ENCODE data around the gene TOX2. TPM values are rescaled to one million over a fixed set of nuclear protein-coding genes. Genes with fewer than 3 reads are reported as not detected.

Gene TOX2
- total RNA-seq, 1 experiment from 2014 or later: 25.4 TPM

- no peak for DNase-seq (ENCODE audit: low read depth)
Measured at GRCh38 chr20:44032583-44033331, 118.1 kb downstream of the TOX2 start.

DNA sequence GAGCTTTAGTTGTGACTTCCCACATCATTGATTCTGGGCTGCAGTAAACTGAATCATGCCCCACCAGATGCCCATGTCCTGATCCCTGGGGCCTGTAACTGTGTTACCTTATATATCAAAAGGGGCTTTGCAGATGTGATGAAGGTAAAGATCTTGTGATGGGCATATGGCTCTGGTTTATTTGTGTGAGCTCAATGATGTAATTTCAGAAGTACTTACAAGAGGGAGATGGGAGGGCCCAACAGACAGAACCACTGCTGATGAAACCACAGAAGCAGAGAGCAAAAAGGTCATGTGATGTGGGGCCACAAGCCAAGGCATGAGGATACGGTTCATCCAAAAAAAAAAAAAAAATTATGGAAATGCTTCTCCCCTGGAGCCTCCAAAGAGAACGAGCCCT is 118.7 kb downstream of the TOX2 start:
- peak; percentile 59 for DNase-seq (ENCODE audit: low read depth)

- no peak for DNase-seq (ENCODE audit: low read depth)
Measured at GRCh38 chr20:44033873-44034272, 119.2 kb downstream of the TOX2 start.

- DNase-seq (ENCODE audit: low read depth): no peak
Measured at GRCh38 chr20:44034451-44034850, 119.8 kb downstream of the TOX2 start.

DNA sequence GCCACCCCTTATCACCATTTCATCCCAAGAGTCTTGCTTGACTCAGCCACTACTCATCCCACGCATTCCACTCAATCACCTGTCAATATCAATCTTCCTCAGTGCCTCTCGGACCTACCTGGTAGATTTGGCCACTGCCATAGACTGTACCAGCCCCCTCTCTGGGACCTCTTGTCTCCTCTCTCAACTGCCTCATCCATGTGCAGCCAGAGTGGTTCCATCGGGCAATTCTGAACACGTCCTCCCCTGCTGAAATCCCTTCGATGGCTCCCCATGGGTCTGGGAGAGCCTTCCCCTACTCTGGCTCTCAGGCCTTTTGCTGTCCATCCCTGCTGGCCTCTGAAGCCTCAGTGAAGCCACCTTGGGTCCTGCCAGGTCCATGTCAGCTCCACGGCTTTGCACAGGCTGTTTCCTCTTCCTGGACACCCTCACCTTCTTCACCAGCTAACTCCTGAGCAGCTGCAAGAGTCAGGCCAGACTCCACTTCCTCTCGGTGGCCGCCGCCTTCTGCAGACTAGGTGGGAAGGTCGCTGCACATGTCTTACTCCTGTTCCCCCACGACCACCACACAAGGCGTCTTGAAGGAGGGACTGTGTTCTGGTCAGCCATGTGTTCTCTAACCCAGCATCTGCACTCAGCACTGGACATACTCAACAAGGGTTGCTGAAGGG is 120.4 kb downstream of the TOX2 start:
- no peak for DNase-seq (ENCODE audit: low read depth)

DNA sequence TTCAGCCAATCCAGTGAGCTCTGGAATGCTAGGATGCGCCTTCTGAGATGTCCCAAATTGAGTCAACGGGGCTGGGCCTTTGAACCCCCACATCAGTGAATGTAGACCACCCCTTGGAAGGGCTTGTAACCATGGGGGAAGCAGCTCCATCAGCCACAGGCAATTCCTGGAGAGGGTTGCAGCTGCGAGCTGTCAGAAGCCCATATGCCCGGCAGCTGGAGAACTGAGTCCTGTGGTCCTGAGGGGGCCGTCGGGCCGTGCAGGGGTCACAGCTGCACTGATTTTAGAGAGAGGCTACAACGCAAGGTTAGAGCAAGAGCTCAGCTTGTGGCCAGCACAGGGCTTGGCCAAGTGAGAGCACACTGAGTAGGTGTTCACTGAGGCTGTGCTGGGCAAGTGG is 121.3 kb downstream of the TOX2 start:
- DNase-seq (ENCODE audit: low read depth): no peak

- DNase-seq (ENCODE audit: low read depth): no peak
Measured at GRCh38 chr20:44036441-44036840, 121.8 kb downstream of the TOX2 start.

- no peak for DNase-seq (ENCODE audit: low read depth)
Measured at GRCh38 chr20:44038681-44039123, 124.0 kb downstream of the TOX2 start.

- no peak for DNase-seq (ENCODE audit: low read depth)
Measured at GRCh38 chr20:44039147-44039546, 124.5 kb downstream of the TOX2 start.

DNA sequence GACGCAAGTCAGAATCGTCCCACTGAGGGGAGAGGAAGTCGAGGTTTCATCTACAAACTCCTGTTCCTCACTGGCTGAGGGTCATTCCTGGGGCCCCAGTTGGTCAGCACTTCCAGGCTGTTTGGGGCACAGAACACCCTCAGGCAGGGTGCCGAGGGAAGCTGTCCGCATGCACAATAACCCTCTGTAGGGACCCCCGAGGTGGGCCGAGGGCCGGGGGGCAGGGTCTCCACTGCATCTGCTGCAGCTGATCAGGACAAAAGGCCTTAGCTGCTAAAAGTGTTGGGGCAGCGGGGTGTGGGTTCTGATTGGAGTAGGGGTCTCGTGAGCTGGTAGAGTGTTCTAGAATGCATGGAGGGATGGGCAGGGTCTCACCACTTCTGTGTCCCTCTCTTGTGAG is 125.1 kb downstream of the TOX2 start:
- no peak for DNase-seq (ENCODE audit: low read depth)

DNA sequence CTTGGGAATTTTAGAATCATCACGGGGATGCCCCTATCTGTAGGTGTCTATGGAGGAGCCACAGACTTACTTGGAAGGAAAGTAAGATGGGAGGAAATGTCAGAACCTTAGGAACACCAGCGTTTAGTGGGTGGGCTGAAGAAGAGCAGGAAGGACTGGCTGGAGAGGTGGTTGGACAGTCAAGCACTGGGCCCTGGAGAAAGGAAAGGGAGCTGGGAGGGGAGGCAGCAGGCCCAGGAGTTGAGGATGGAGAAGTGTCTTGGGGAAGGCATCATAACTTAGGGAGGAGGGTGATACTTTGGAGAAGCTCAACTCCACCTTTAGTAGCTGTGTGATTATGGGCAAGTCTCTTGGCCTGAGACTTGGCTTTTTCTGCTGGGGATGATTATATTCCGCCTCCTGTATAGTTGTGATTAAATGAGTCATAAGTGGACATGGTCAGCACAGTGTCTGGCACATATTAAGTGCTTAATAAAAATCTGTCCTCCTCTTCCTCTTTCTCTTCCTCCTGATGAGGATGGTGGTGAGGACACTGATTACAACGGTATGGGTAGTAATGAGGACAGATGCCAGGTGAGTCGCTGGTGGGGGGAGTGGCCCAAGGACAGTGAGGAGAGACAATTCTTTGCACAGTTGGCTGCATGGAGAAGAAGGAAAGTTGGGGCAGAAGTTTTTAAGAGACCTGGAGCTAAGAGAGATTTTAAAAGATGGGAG is 125.7 kb downstream of the TOX2 start:
- DNase-seq (ENCODE audit: low read depth): no peak

DNA sequence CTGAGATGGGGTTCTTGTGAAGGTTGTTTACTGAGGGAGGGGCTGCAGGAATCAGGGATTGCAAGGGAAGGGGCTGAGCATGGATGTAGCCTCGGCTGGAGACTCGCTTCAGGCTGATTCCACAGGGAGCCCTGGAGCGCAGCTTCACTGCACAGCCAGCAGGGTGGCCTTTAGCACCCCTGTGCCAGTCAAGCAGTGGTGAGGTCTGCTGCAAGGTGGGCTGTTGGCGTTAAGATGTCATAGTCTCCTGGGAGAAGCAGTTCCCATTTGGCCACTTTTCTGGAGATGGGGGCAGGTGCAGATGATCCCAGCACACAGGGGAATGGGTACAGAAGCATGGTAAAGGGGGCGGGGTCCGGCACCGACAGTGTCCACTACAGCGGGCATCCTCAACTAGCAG is 126.3 kb downstream of the TOX2 start:
- no peak for DNase-seq (ENCODE audit: low read depth)

DNA sequence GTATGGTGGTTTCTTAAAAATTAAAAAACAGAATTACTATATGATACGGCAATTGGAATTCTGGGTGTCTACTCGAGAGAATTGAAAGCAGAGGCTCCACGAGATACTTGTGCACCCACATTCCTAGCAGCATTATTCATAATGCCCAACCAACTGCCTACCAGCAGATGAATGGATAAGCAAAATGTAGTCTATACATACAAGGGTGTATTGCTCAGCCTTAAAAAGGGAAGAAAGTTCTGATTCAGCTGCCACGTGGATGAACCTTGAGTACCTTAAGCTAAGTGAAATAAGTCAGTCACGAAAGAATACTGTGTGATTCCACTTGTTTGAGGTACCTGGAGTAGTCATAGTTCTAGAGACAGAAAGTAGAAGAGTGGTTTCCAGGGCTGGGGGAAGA is 130.1 kb downstream of the TOX2 start:
- DNase-seq (ENCODE audit: low read depth): peak; percentile 29

DNA sequence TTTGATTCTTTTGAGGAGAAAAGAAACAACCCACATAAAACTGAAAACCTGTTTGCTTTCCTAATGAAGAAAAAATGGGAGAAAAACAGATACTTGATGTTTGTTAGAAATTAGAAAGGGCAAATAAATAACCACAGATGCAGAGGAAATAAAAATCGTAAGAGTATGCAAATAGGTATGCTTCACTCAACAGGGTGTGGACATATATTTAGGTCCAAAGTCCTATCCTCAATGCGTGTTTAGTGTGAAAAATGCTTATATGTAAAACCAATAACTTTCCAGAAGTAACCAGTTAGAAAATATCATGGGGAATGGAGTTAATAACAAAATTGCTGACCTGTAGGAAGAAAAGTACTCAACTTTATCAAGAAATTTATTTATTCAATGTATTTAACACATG is 135.7 kb downstream of the TOX2 start:
- DNase-seq (ENCODE audit: low read depth): no peak

DNA sequence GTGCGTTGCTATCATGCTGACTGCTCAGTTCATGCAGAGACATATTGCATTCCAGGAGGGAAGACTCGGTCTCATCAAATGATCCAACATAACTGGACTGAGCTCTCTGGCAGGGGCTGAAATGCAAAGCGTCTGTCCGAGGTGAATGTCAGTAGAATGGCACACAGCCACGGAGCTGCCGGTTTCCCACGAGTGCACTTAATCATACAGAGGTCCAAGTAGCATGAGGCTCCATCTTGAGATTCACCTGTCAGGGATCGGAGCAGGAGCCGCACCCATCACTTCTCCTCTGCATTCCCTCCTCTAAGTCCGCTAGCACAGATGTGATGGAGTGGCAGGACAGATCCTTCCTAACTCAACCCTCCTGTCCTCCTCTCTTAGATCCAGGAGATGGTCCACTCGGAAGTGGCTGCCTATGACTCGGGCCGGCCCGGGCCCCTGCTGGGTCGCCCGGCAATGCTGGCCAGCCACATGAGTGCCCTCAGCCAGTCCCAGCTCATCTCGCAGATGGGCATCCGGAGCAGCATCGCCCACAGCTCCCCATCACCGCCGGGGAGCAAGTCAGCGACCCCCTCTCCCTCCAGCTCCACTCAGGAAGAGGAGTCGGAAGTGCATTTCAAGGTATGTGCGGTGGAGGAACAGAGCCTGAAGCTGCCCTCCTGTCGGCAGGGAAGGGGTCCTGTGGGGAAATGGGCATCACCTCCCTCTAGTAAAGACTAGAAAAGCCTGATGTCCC is 136.4 kb downstream of the TOX2 start:
- DNase-seq (ENCODE audit: low read depth): no peak

DNA sequence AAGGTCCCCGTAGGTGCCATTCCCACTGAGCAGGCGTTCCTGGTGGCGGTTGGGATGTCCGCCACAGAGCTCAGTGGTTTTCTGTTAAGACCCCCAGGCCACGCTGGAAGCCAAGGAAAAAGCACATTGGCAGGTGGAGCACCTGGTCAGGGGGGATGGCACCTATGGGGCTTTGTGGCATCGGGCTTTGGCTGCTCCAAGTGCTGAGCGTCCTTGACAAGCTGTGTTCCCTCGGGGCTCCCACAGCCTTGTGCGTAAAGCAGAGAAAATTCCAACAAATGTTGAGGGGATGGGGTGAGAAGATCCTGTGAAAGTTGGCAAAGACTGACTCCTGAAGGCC is 137.0 kb downstream of the TOX2 start:
- no peak for DNase-seq (ENCODE audit: low read depth)

DNA sequence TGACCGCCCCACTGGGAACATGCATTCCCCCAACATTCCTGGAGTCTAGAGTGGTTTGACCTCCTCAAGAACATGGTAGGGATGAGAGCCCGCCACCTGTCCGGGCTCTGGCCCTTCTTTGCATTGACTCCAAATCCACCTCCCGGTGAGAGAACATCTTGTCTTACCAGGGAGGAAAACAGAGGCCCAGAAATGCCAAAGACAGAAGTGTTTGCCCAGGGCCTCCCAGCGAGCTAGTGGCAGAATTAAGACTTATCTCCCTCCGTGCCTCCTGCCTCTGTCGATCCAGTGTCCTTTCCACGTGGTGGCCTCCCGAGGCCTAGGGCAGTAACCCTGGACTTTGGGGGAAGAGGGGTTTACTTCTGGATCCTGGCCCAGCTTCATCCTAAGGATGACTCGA is 137.5 kb downstream of the TOX2 start:
- DNase-seq (ENCODE audit: low read depth): no peak

DNA sequence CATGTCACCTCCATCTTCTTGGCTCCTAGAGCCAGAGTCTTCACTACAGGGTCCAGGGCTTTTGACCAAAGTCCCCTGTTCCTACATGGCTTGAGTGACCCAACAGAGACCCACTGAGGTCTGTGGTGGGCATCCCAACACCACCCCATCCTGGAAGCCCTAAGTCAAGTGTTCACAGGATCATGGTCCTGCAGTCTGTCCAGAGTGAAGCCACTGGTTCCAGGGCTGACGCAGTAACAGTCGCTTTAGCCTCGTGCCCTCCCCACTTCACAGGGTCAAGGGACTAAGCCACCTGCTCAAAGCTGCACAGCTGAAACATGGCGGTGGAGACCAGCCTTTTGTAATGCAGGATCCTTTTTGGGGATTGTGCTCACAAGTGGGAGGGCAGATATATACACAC is 138.4 kb downstream of the TOX2 start:
- DNase-seq (ENCODE audit: low read depth): no peak

GRCh38 chr20:44054118-44054517 is 139.5 kb downstream of the TOX2 start:
- DNase-seq (ENCODE audit: low read depth): no peak

GRCh38 chr20:44054849-44055248 is 140.2 kb downstream of the TOX2 start:
- DNase-seq (ENCODE audit: low read depth): no peak

- DNase-seq (ENCODE audit: low read depth): no peak
Measured at GRCh38 chr20:44056010-44056698, 141.5 kb downstream of the TOX2 start.

All from RPMI7951 (cell line).